Measurements from ENCODE around the gene UAP1. TPM values are rescaled to one million over a fixed set of nuclear protein-coding genes. Genes with fewer than 3 reads are reported as not detected.

UAP1 gene
- total and polyA plus RNA-seq, 2 donors (not counting 3 experiments of a cell fraction or from before 2014, with no cell fraction given): 30.6 to 89.8 TPM

DNA sequence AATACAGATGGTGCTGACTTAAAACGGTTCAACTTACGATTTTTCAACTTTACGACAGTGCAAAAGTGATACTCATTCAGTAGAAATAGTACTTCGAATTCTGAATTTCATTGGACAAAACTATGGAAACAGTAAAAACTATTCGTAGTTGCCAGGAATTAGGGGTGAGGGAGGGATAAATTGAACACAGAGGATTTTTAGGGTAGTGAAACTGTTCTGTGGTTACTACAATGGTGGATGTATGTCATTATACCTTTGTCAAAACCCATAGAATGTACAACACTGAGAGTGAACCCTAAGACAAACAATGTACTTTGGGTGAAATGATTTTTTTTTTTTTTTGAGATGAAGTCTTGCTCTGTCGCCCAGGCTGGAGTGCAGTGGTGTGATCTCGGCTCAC is 78.2 kb downstream of the UAP1 start:
- peaks cover 6% of the 10 kb centered on the region for H3K4me1 ChIP-seq (ENCODE audit: control insufficient read depth, extremely low read depth, insufficient read depth, low read length)
- H3K79me2 ChIP-seq (ENCODE audit: control insufficient read depth, insufficient read depth, low read length): peaks cover 48% of the 10 kb centered on the region
- H3K4me2 ChIP-seq (ENCODE audit: insufficient read depth, low read length): no peak overlapping the region
- H3K27me3 ChIP-seq (ENCODE audit: control insufficient read depth in 2 of 2, insufficient read depth in 2 of 2, low read length in 2 of 2): no peaks in the 10 kb centered on the region
- intact Hi-C loops (cut with micrococcal nuclease) (no loop called here), dilution Hi-C loops (cut with MboI; ENCODE audit: extremely low pct_ligation_motif_present, low sequenced_read_pairs) (no loop called here)
- H4K20me1 ChIP-seq (replicated peaks; ENCODE audit: control insufficient read depth, extremely low read depth, insufficient read depth, low read length): no peaks in the 10 kb centered on the region
- no peak for TF ChIP-seq POLR2AphosphoS5 (IDR thresholded peaks at IDR 0.05; ENCODE audit: insufficient read depth, low read depth, low read length)
- TF ChIP-seq CTCF (IDR thresholded peaks at IDR 0.05; ENCODE audit: extremely low read depth in 1 of 2, insufficient read depth in 1 of 2, low read depth in 1 of 2, low read length in 2 of 2): no peak
- TF ChIP-seq MYC (IDR thresholded peaks at IDR 0.05; ENCODE audit: low read depth, low read length): no peak
- no peak for TF ChIP-seq POLR2A (IDR thresholded peaks at IDR 0.05; ENCODE audit: low read depth, low read length)
- TF ChIP-seq EZH2 (IDR thresholded peaks at IDR 0.05; ENCODE audit: borderline replicate concordance, low read depth, low read length, severe bottlenecking): no peak
- no peak for TF ChIP-seq FOS (IDR thresholded peaks at IDR 0.05; ENCODE audit: borderline replicate concordance, insufficient read depth, low read length)
- TF ChIP-seq GATA2 (IDR thresholded peaks at IDR 0.05; ENCODE audit: insufficient read depth, insufficient read length, low read depth, low read length): no peak
- no peak for TF ChIP-seq JUN (IDR thresholded peaks at IDR 0.05; ENCODE audit: borderline replicate concordance, insufficient read depth, insufficient read length, low read depth)
- TF ChIP-seq, protein P1, sequence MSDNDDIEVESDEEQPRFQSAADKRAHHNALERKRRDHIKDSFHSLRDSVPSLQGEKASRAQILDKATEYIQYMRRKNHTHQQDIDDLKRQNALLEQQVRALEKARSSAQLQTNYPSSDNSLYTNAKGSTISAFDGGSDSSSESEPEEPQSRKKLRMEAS (IDR thresholded peaks at IDR 0.05; ENCODE audit: insufficient read depth, insufficient read length): no peak
- DNase-seq (ENCODE audit: low read depth, low spot score) (no peak), FAIRE-seq (no peak)
- ChIA-PET POLR2A (no interaction called here), CTCF (no interaction called here)
- no peak overlapping the region for H3K4me3 ChIP-seq (replicated peaks in 1 of 3; ENCODE audit: insufficient read depth in 1 of 3, low read depth in 1 of 3, low read length in 3 of 3)
- no TSS peak for BruUV-seq (replicated peaks)
- no peak overlapping the region for H2AFZ ChIP-seq (ENCODE audit: low read depth, low read length)
- H3K9me1 ChIP-seq (replicated peaks; ENCODE audit: control insufficient read depth, extremely low read depth, insufficient read depth, low read length): no peaks in the 10 kb centered on the region
- H3K9me3 ChIP-seq (replicated peaks; ENCODE audit: control insufficient read depth, insufficient read depth, low read length): no peaks in the 10 kb centered on the region
- no peak overlapping the region for H3K27ac ChIP-seq (ENCODE audit: insufficient read depth, low read depth, low read length)
- H3K9ac ChIP-seq (replicated peaks; ENCODE audit: extremely low read depth, insufficient read depth, low read length): no peak overlapping the region
- H3K36me3 ChIP-seq (ENCODE audit: control insufficient read depth in 2 of 2, extremely low read depth in 1 of 2, insufficient read depth in 2 of 2, low read length in 2 of 2): no peaks in the 10 kb centered on the region
